GF-D8 (cell line): ENCODE results near the gene CCL19.
A peak's percentile ranks its signal among the peaks of the same experiment; 100 is the strongest.

ENCODE experiments used
- DNase-seq: peaks from one replicate; lab custom pipeline; 2025; lab: John Stamatoyannopoulos, UW

Gene CCL19

GRCh38 chr9:34662526-34663302 lies 28.4 kb downstream of the CCL19 start, which contains the start of gene CCL27:
CCL27 (minus strand) TSS chr9:34662657; CDS start chr9:34662633, 24 bp downstream.
- DNase-seq: no peak

- DNase-seq: no peak
Measured at GRCh38 chr9:34659592-34660253, 31.4 kb downstream of the CCL19 start.

DNA sequence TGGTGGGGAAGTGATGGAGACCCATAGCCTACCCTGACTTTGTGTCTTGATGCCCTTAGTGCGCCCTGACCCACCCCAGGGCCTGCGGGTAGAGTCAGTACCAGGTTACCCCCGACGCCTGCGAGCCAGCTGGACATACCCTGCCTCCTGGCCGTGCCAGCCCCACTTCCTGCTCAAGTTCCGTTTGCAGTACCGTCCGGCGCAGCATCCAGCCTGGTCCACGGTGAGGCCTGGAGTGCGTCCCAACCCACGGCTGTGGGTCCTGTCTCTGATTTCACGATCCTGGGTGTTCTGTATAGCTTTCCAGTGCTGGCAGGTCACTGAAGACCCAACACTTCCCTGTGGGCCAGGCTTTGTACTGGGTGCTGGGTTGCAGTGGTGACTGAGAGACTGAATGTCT lies 32.6 kb downstream of the CCL19 start:
- no peak for DNase-seq

- DNase-seq: no peak
Measured at GRCh38 chr9:34656992-34657391, 34.1 kb downstream of the CCL19 start.

- no peak for DNase-seq
Measured at GRCh38 chr9:34655394-34655793, 35.7 kb downstream of the CCL19 start.

GRCh38 chr9:34654323-34655051 lies 36.6 kb downstream of the CCL19 start:
- DNase-seq: no peak

DNA sequence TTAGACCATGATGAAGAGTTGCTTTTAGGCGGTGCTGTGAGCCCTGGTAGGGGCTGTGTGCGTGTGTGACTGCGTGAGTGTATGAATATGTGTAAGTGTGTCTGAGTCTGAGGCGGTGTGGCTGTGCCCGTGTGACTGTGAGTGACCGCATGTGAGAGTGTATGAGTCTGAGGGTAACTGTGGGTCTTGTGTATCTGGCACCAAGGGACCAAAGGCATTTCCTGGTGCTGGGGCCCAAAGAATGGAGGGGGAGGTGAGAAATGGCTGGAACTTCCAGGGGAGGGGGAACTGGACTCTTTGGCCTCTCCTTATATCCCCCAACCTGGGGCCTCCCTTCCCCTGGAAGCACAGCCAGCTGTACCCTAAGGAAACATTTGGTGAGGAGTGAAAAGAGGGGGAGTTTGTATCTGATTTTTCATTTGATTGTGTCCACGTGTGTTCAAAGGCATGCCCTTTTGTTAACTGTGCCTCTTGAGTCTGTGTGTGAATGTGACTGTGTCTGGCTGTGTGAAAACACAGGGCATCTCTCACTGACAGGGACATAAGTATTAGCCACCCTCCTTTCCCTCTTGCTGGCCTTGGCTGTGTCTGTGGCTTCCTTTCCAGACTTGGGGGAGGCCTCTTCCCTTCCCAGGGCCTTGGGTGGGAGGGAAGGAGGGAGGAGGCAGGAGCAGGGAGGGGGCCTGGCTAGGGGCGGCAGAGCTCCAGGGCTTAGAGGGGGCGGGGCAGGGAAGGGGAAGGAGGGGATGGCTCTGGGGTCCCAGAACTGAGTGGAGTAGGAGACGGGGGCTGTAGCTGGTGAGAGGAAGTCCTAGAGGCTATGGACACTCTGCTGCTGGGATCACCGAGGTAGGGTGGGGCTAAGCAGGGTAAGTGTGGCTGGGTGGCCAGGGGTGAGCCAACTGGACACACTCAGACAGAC lies 37.7 kb downstream of the CCL19 start:
- no peak for DNase-seq

DNA sequence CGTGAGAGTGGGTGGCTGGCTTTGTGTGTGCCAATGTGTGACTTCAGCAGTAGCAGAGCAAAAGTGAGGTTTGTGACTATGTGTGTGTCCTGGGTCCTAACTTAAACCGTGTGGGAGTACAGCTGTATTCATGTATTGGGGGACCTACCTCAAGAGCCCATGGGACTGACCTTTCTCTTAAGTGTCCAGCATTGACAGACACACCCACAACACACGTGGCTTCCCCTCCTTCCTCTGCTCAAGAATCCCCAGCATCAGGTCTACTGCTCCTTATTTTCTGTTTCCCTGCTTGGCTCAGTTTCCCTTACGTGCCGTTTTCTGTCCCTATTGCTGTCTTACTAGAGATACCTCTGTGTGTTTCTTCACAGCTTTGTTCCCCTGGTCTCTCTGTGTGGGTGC lies 38.5 kb downstream of the CCL19 start:
- DNase-seq: no peak

GRCh38 chr9:34651876-34652601 lies 39.0 kb downstream of the CCL19 start, which contains the start of gene IL11RA:
IL11RA (plus strand) TSS chr9:34652185; CDS start chr9:34655218, 3,033 bp downstream.
- no peak for DNase-seq

DNA sequence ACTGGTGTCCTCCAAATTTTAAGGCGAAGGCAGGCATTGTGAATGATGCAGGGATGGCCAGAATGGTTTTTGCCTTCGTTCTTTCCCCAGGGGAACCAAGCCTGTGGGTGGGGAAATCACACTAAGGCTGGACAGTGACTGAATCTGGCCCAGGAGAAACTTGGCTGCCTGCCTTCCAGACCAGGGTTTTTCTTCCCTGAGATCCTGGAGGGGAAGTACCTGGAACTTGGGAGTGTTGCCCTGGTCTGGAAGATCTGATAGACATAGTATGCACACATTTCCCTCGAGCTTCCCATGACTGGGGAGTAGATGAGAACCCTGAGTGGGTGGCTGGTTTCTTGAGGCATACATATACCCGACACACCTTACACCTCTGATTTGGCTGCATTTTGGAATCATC lies 39.8 kb downstream of the CCL19 start:
- DNase-seq: no peak

- no peak for DNase-seq
Measured at GRCh38 chr9:34650816-34651215, 40.3 kb downstream of the CCL19 start.

- no peak for DNase-seq
Measured at GRCh38 chr9:34648673-34649072, 42.4 kb downstream of the CCL19 start.

- no peak for DNase-seq
Measured at GRCh38 chr9:34647651-34648050, 43.4 kb downstream of the CCL19 start.

DNA sequence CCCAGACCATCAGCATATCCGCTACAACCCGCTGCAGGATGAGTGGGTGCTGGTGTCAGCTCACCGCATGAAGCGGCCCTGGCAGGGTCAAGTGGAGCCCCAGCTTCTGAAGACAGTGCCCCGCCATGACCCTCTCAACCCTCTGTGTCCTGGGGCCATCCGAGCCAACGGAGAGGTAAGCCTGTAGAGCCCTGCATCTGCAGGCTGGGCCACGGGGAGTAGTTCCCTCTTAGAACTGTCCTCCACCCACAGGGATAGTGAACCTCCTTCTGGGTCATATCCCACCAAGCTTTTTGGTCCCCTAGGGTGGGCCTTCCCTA lies 44.0 kb downstream of the CCL19 start:
- DNase-seq: no peak

DNA sequence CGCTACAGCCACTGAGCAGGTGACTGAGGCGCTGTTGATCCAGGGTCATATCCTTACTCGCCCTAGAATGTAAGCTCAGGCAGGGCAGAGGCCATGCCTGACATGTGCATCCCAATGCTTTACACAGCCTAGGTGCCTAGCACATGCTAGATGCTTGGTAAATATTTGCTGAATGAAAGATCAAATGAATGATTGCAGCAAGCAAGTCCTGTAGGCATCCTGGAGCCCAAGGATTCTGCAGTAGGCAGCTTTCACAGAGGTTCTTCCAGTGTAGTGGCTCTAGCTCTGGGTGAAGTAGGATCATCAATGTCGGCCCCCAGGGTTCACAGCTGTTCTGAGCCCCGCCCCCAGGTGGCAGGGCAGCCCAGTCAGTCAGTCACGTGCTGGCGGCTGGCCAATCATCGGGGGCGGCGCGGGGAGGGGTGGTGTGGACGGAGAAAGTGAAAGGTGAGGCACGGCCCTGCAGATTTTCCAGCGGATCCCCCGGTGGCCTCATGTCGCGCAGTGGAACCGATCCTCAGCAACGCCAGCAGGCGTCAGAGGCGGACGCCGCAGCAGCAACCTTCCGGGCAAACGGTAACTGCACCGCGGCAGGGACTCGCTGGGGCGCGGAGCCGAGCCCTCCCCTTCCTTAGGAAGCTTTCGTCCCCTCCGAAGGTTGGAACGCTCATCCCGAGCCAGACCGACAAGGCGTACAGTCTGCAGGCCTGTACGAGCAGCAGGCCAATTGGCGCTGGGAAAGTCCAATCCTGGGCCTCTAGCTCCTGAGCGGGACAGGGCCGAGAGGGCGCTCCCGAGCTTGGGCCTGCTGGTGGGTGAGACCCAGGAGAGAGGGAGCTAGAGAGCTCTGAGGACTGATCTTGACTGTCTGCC lies 44.6 kb downstream of the CCL19 start, which contains the start of gene GALT:
TSS of gene GALT (plus strand) at position 465 of the 873 bp plus-strand sequence. CDS start at position 495, 30 bp downstream.
- peak; percentile 59 for DNase-seq

- no peak for DNase-seq
Measured at GRCh38 chr9:34644766-34645314, 46.2 kb downstream of the CCL19 start.

DNA sequence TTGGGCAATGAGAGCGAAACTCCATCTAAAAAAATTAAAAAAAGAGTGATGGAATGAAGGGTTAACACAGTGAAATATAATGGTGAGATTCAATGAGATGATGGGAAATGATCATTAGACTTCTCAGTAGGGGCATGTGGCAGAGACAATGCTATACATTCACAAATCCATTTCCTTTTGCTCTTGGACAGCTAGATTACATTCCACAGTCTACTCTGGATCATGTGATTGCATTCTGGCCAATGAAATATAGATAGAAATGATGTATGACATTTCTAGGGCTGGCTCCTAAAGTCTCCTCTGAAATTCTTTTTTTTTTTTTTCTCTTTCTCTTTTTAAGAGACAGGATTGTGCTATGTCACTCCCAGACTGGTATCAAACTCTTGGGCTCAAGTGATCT lies 48.4 kb downstream of the CCL19 start:
- DNase-seq: no peak
